Dermis microvascular lymphatic vessel endothelial cell (primary cell): Measurements from ENCODE around the gene CLK3. TPM values are rescaled to one million over a fixed set of nuclear protein-coding genes. Genes with fewer than 3 reads are reported as not detected.
"Not testable (repeated sequence)": the region's sequence is repeated elsewhere in the genome, so short reads cannot be mapped to it uniquely, and the experiment has no call there.

Experiments
- DNase-seq, 2 donors: peaks; one replicate each; pipeline versions ENCODE4 v3.0.0 to v3.0.0-alpha.2; 2010; ENCODE audit warnings: low read depth in 2 of 2
- total RNA-seq: library from RNA; depleted of rRNA; stranded (reverse); fragments of >200 nt; gene quantifications from 2 replicates; pipeline ENCODE4 v1.2.1, GENCODE V29; 2014

The CLK3 gene
- total RNA-seq, 1 donor from 2014 or later = 35.0 TPM

GRCh38 chr15:74620636-74621545 is 5.3 kb downstream of the CLK3 start:
- DNase-seq = peak; percentile 68 to 83

GRCh38 chr15:74621546-74621920 is 5.9 kb downstream of the CLK3 start:
- no peak for DNase-seq

- no peak for DNase-seq
These were observed 6.3 kb downstream of the CLK3 start for GRCh38 chr15:74621936-74622335.

DNA sequence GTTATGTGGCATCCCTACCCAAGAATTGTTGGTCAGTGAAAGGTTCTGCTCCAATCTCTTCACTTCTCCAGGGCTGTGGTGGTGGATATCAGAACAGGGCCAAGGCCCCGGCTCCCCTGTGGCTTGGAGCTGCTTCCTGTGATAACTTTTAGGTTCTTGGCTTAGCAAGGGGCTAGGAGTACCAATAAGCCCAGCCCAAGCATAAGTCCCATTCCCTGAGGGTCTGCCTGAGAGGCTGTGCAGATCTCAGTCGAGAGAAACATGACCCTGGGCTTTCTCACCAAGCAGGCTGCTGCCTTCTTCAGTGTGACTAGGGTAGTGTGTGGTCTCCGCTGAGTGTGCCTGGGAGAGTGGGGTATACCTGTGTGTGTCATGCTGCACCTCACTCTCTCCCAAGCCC is 7.1 kb downstream of the CLK3 start:
- no peak for DNase-seq

- DNase-seq = no peak
These were observed 8.5 kb downstream of the CLK3 start for GRCh38 chr15:74624020-74624602.

DNA sequence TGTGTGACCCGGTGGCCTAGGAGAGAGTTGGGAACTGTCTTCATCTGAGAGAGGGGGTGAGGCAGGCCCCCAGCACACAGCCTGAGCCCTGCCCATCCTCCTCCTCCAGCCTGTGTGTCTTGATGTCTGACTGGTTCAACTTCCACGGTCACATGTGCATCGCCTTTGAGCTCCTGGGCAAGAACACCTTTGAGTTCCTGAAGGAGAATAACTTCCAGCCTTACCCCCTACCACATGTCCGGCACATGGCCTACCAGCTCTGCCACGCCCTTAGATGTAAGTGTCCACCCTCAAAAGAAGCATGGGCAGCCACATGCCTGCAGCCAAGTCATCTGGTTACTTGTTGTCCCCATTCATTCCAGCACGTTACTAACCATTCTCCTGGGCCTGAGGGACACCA is 10.1 kb downstream of the CLK3 start:
- no peak for DNase-seq

GRCh38 chr15:74626336-74626735 is 10.7 kb downstream of the CLK3 start:
- no peak for DNase-seq

GRCh38 chr15:74626752-74627692 is 11.4 kb downstream of the CLK3 start:
- no peak for DNase-seq

DNA sequence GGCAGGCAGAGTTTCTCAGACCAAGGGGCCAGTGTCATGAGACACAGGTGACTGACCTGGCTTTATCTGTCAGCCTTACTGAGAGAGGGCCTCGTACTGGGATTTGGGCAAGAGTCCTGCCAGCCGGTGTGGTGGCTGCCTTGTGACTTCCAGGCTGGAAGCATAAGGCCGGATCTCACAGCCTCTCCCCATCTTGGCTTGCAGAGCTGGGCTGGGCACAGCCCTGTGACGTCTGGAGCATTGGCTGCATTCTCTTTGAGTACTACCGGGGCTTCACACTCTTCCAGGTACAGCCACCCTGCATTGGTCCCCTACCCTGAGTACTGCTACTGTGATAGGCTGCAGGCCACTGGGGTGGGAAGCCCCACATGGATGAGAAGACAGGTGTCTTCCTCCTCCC is 12.1 kb downstream of the CLK3 start:
- no peak for DNase-seq

GRCh38 chr15:74628199-74628598 is 12.6 kb downstream of the CLK3 start:
- DNase-seq = no peak

DNA sequence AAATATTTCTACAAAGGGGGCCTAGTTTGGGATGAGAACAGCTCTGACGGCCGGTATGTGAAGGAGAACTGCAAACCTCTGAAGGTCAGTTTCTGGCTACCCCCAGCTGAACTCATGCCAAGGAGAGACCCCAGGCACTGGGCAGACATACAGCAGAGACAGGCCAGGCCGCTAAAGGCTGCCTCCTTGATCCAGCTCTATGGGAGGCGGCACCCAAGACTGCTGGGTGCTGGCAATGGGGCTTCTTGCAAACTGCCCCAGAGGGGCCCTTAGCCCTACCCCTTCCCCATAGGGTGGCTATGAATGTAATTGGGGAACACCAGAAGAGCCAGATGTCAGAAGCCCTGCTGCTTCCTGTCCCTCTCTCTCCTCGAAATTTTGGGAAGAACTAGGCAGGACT is 13.3 kb downstream of the CLK3 start:
- no peak for DNase-seq

DNA sequence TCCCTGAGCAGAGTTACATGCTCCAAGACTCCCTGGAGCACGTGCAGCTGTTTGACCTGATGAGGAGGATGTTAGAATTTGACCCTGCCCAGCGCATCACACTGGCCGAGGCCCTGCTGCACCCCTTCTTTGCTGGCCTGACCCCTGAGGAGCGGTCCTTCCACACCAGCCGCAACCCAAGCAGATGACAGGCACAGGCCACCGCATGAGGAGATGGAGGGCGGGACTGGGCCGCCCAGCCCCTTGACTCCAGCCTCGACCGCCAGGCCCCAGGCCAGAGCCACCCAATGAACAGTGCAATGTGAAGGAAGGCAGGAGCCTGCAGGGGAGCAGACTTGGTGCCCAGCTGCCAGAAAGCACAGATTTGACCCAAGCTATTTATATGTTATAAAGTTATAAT is 14.1 kb downstream of the CLK3 start:
- not testable (repeated sequence) for DNase-seq

DNA sequence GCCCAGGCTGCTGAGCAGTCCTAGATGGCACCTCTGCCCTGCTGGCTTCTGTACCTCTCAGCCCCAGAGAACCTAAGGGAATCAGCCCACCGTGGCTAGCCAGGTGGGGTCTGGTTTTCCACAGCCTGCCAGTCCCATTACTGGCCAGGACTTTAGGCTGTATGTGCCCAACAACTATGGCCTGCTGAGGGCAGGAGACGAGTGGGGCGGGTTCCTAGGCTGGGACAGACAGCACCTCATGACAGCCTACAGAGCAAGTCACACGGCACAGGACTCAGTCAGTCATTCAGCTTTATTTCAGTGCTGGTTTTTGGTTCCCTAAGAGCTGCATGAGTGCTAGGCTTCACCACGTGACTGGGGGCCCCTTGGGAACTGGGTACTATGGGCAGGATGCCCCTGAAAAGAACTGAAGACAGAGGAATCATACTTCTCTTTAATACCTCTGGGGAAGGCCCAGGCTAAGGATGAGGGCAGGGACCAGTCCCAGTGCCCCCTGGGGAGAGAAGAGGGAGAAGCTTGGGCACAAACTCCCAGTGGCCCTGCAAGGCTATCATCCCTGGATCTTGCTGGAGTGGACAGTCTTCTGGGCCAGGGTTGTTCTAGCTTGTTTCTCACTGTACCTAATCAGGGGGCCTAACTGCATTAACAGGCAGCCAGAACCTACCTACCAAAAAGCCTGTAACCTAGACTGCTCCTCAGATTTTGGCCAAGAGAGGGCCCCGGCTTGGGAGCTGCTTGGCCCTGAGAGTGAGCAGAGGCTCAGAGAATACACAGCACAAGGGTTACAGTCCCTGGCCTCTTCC is 14.8 kb downstream of the CLK3 start:
- no peak for DNase-seq

GRCh38 chr15:74631087-74631385 is 15.4 kb downstream of the CLK3 start:
- DNase-seq = no peak

- DNase-seq = no peak
These were observed 15.8 kb downstream of the CLK3 start for GRCh38 chr15:74631408-74631807.

- DNase-seq = peak in 1 of 2 donors; percentile 63
These were observed 16.4 kb downstream of the CLK3 start for GRCh38 chr15:74631935-74632560.

- DNase-seq = no peak
These were observed 17.0 kb downstream of the CLK3 start for GRCh38 chr15:74632601-74633000.

- DNase-seq = no peak
These were observed 18.1 kb downstream of the CLK3 start for GRCh38 chr15:74633781-74634180.

DNA sequence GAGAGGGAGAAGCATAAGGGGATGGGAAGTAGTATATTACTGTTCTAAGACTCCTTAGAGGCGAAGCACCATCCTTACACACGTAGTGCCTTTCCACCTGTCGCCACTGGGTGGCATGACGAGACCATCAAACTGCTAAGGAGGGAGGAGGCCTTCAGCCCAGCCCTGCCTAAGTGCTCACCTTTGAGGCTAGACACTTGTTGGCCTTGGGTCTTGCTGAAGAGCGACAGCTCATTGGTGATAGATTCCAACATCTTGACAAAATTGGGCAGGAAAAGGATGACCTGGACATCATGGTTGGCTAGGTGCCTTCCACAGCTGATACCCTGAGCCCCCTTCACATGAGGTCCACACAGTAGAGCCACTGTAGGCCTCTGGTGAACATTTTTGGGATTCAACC is 19.6 kb downstream of the CLK3 start:
- DNase-seq = peak in 1 of 2 donors; percentile 75

DNA sequence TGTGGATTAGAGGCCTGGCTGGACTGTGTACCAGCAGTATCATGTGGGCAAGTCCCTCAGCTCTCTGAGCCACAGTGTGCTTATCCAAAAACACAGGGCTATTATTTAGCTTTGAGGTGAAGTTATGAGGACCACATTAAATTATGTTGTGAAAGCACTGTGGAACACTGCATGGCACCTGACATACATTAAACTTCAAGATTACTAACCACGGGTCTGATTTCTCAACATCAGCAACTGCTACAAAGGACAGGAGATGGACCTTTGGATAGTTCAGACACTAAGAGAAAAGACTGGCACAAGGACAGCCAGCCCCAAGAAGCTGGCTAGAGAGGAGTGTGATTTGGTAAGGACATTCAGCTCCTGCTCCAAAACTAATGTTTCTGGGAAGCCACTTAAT is 21.3 kb downstream of the CLK3 start:
- no peak for DNase-seq

- peak in 1 of 2 donors; percentile 36 for DNase-seq
These were observed 25.5 kb downstream of the CLK3 start for GRCh38 chr15:74641151-74641550.
